ENCODE results near the gene SPATS2L. TPM values are rescaled to one million over a fixed set of nuclear protein-coding genes. Genes with fewer than 3 reads are reported as not detected.

The SPATS2L gene
- total RNA-seq, 1 donor from 2014 or later = 65.6 TPM

DNA sequence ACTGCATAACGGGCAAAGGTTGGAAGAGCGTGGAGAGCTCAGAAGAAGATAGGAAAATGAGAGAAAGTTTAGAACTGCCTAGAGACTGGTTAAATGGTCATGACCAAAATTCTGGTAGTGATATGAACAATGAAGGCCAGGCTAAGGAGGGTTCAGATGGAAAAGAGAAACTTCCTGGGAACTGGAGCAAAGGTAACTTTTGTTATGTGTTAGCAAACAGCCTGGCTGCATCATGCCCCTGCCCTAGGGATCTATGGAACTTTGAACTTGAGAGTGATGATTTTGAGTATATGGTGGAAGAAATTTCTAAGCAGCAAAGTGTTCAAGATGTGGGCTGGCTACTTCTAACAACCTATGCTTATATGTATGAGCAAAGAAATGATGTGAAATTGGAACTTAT is 44.4 kb upstream of the SPATS2L start:
- TF ChIP-seq POLR2AphosphoS5 (IDR thresholded peaks at IDR 0.05; ENCODE audit: insufficient read depth in 1 of 2, low read depth in 1 of 2) (no peak), POLR2A (IDR thresholded peaks at IDR 0.05) (no peak)
- TF ChIP-seq, protein P1, sequence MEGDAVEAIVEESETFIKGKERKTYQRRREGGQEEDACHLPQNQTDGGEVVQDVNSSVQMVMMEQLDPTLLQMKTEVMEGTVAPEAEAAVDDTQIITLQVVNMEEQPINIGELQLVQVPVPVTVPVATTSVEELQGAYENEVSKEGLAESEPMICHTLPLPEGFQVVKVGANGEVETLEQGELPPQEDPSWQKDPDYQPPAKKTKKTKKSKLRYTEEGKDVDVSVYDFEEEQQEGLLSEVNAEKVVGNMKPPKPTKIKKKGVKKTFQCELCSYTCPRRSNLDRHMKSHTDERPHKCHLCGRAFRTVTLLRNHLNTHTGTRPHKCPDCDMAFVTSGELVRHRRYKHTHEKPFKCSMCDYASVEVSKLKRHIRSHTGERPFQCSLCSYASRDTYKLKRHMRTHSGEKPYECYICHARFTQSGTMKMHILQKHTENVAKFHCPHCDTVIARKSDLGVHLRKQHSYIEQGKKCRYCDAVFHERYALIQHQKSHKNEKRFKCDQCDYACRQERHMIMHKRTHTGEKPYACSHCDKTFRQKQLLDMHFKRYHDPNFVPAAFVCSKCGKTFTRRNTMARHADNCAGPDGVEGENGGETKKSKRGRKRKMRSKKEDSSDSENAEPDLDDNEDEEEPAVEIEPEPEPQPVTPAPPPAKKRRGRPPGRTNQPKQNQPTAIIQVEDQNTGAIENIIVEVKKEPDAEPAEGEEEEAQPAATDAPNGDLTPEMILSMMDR (IDR thresholded peaks at IDR 0.05) = no peak
- H3K27ac ChIP-seq = no peak overlapping the region
- intact Hi-C loops (cut with DNase I) = no loop called here
- no peak for DNase-seq (ENCODE audit: extremely low spot score in 2 of 2)
- H3K4me1 ChIP-seq = no peaks in the 10 kb centered on the region
- no peaks in the 10 kb centered on the region for H3K9me3 ChIP-seq
- H3K4me3 ChIP-seq = no peak overlapping the region
- H3K27me3 ChIP-seq = no peaks in the 10 kb centered on the region
- H3K36me3 ChIP-seq = no peaks in the 10 kb centered on the region

DNA sequence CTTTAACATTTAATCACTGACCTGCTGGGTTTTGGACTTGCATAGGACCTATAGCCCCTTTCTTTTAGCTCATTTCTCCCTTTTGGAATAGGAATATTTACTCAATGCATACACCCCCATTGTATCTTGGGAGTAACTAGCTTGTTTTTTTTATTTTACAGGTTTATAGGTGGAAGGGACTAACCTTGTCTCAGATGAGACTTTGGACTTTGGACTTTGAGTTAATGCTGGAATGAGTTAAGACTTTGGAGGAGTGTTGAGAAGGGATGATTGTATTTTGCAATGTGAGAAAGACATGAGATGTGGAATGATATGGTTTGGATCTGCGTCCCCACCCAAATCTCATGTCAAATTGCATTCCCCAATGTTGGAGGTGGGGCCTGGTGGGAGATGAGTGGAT is 43.2 kb upstream of the SPATS2L start:
- DNase-seq (ENCODE audit: extremely low spot score in 2 of 2) = no peak
- intact Hi-C loops (cut with DNase I) = no loop called here
- Histone ChIP-seq H3K36me3 (no peaks in the 10 kb centered on the region), H3K27ac (no peak overlapping the region), H3K27me3 (no peaks in the 10 kb centered on the region), H3K4me1 (no peaks in the 10 kb centered on the region), H3K4me3 (no peak overlapping the region), H3K9me3 (no peaks in the 10 kb centered on the region)
- no peak for TF ChIP-seq POLR2AphosphoS5 (IDR thresholded peaks at IDR 0.05; ENCODE audit: insufficient read depth in 1 of 2, low read depth in 1 of 2)

DNA sequence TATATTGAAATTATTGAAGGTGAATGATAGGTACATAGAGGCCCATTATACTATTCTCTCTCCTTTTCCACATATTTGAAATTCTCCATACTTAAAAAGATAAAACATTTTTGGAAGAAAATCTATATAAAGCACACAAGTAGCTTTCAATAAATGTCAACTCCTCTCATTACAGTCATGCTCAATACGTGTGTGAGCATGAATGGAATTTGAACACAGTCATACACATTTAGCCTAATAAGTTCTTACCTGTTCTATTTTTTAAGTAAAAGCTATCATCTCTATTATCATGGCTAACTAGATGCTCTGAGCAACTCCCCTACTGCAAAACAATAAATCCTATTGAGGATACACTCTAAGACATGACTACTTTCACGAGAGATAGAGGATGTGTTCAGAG is 41.9 kb upstream of the SPATS2L start:
- Histone ChIP-seq H3K4me3 (no peak overlapping the region), H3K27ac (no peak overlapping the region), H3K4me1 (no peaks in the 10 kb centered on the region), H3K27me3 (no peaks in the 10 kb centered on the region), H3K9me3 (no peaks in the 10 kb centered on the region), H3K36me3 (no peaks in the 10 kb centered on the region)
- DNase-seq (ENCODE audit: extremely low spot score in 2 of 2) = no peak
- TF ChIP-seq POLR2AphosphoS5 (IDR thresholded peaks at IDR 0.05; ENCODE audit: insufficient read depth in 1 of 2, low read depth in 1 of 2) (no peak), POLR2A (IDR thresholded peaks at IDR 0.05) (no peak)
- TF ChIP-seq, protein P1 (IDR thresholded peaks at IDR 0.05) = no peak
- intact Hi-C loops (cut with DNase I) = no loop called here

DNA sequence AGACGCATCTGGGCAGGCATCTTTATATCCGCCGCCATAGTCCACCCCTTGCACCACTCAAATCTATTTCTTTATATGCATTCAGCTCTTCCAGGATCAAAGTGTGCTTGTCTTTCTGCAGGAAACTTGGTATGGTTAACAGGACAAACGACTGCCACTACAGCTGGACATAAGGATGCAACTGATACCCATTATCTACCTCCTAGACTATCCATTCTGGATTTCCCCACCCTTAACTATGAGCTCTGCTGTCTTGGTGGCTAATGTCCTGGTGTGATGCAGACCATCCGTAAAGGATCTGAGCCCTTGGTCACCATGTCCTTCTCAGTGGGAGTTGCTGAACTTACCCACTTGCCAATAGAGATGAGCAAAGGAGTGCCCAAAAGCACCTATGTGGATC is 40.1 kb upstream of the SPATS2L start:
- Histone ChIP-seq H3K27ac (no peak overlapping the region), H3K4me1 (no peaks in the 10 kb centered on the region), H3K27me3 (no peaks in the 10 kb centered on the region), H3K9me3 (no peaks in the 10 kb centered on the region), H3K4me3 (no peak overlapping the region), H3K36me3 (no peaks in the 10 kb centered on the region)
- no peak for DNase-seq (ENCODE audit: extremely low spot score in 2 of 2)
- intact Hi-C loops (cut with DNase I) = no loop called here
- TF ChIP-seq POLR2A (IDR thresholded peaks at IDR 0.05) (no peak), POLR2AphosphoS5 (IDR thresholded peaks at IDR 0.05; ENCODE audit: insufficient read depth in 1 of 2, low read depth in 1 of 2) (no peak)
- TF ChIP-seq, protein P1 (IDR thresholded peaks at IDR 0.05) = no peak

DNA sequence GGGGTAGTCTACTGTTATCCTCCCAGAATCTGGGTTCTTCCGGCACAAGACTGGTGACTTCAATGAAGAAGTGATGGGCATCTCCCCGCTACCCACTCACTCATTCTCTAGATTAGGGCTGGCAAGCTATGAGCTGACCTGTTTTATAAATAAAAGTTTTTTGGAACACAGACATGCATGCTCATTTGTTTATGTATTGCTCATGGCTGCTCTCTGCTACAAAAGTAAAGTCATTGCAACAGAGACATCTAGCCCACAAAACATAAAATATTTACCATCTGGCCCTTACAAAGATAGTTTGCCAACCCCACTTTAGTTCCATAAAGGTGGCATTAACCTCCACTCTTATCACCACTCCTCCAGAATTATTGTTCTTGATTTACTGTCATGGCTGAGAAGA is 39.1 kb upstream of the SPATS2L start:
- H3K9me3 ChIP-seq = no peaks in the 10 kb centered on the region
- H3K27me3 ChIP-seq = no peaks in the 10 kb centered on the region
- no peak overlapping the region for H3K4me3 ChIP-seq
- intact Hi-C loops (cut with DNase I) = no loop called here
- H3K4me1 ChIP-seq = no peaks in the 10 kb centered on the region
- no peak overlapping the region for H3K27ac ChIP-seq
- no peak for DNase-seq (ENCODE audit: extremely low spot score in 2 of 2)
- H3K36me3 ChIP-seq = no peaks in the 10 kb centered on the region
- TF ChIP-seq, protein P1 (IDR thresholded peaks at IDR 0.05) = no peak
- TF ChIP-seq POLR2A (IDR thresholded peaks at IDR 0.05) (no peak), POLR2AphosphoS5 (IDR thresholded peaks at IDR 0.05; ENCODE audit: insufficient read depth in 1 of 2, low read depth in 1 of 2) (no peak)

DNA sequence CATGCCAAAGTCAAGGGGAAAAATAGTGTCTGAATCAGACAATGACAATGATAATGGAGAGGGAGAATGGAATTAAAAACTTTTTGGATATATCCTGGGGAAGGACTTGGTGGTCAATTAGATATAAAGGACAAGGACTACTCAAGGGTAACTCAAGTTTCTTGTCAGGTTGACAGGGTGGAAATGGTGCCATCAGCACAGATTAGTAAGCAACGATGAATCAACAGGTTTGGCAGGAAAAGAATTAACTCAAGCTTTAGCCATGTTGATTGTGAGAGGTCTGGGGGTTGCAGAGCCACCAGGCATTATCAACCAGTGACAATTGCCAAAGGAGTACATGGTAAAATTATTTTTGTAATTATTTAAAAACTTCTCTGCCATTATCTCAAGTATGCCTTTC is 35.8 kb upstream of the SPATS2L start:
- TF ChIP-seq POLR2A (IDR thresholded peaks at IDR 0.05) = no peak
- TF ChIP-seq, protein P1 (IDR thresholded peaks at IDR 0.05) = no peak
- no peak for TF ChIP-seq POLR2AphosphoS5 (IDR thresholded peaks at IDR 0.05; ENCODE audit: insufficient read depth in 1 of 2, low read depth in 1 of 2)
- Histone ChIP-seq H3K9me3 (no peaks in the 10 kb centered on the region), H3K27ac (no peak overlapping the region), H3K4me1 (no peaks in the 10 kb centered on the region), H3K36me3 (no peaks in the 10 kb centered on the region), H3K27me3 (no peaks in the 10 kb centered on the region), H3K4me3 (no peak overlapping the region)
- no peak for DNase-seq (ENCODE audit: extremely low spot score in 2 of 2)
- intact Hi-C loops (cut with DNase I) = no loop called here
